Lower leg skin (tissue), 3 donors: Measurements from ENCODE around the gene FAM153A.
"Not testable (repeated sequence)": the region's sequence is repeated elsewhere in the genome, so short reads cannot be mapped to it uniquely, and the experiment has no call there.

ENCODE experiments used
- POLR2A ChIP-seq, 2 donors: fragments of 450-650 bp; IDR thresholded peaks; one replicate each; pipeline ENCODE4 v1.6.1; 2016 to 2017; ENCODE audit warnings: antibody characterized with exemption in 2 of 2, mild to moderate bottlenecking in 1 of 2, moderate library complexity in 1 of 2
- TF ChIP-seq, protein P1 (sequence below), 3 donors: fragments of 450-650 bp; IDR thresholded peaks; one replicate each; pipeline ENCODE4 v1.5.1; 2016; ENCODE audit warnings: antibody characterized with exemption in 3 of 3, mild to moderate bottlenecking in 3 of 3, moderate library complexity in 2 of 3

DNA sequence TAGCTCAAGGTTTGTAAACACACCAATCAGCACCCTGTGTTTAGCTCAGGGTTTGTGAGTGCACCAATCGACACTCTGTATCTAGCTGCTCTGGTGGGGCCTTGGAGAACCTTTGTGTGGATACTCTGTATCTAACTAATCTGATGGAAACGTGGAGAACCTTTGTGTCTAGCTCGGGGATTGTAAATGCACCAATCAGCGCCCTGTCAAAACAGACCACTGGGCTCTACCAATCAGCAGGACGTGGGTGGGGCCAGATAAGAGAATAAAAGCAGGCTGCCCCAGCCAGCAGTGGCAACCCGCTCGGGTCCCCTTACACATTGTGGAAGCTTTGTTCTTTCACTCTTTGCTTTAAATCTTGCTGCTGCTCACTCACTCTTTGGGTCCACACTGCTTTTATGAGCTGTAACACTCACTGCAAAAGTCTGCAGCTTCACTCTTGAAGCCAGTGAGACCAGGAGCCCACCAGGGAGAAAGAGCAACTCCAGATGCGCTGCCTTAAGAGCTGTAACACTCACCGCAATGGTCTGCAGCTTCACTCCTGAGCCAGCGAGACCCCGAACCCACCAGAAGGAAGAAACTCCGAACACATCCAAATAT, 93.6 kb downstream of the FAM153A start:
- not testable (repeated sequence) for TF ChIP-seq POLR2A (IDR thresholded peaks at IDR 0.05)
- TF ChIP-seq, protein P1, sequence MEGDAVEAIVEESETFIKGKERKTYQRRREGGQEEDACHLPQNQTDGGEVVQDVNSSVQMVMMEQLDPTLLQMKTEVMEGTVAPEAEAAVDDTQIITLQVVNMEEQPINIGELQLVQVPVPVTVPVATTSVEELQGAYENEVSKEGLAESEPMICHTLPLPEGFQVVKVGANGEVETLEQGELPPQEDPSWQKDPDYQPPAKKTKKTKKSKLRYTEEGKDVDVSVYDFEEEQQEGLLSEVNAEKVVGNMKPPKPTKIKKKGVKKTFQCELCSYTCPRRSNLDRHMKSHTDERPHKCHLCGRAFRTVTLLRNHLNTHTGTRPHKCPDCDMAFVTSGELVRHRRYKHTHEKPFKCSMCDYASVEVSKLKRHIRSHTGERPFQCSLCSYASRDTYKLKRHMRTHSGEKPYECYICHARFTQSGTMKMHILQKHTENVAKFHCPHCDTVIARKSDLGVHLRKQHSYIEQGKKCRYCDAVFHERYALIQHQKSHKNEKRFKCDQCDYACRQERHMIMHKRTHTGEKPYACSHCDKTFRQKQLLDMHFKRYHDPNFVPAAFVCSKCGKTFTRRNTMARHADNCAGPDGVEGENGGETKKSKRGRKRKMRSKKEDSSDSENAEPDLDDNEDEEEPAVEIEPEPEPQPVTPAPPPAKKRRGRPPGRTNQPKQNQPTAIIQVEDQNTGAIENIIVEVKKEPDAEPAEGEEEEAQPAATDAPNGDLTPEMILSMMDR (IDR thresholded peaks at IDR 0.05) = not testable (repeated sequence)
